DOHH2 (cell line): ENCODE measurements around the gene FCRL2.

ENCODE experiments used
- H3F3A ChIP-seq: fragments of 200-600 bp; sonication (generic), shearing (Covaris generic); 2 replicates; pipeline ENCODE4 v1.6.0; 2016; ENCODE audit warnings: antibody characterized with exemption, mild to moderate bottlenecking; ENCODE audit not compliant: control insufficient read depth, insufficient read depth
- H3K27ac ChIP-seq: fragments of 200-600 bp; sonication (generic); 2 replicates; pipeline ENCODE4 v1.5.1; 2014; ENCODE audit warnings: low read depth, mild to moderate bottlenecking, low read length, moderate library complexity
- H3K27me3 ChIP-seq: fragments of 200-600 bp; sonication (generic); 2 replicates; pipeline ENCODE4 v1.6.1; 2014; ENCODE audit warnings: mild to moderate bottlenecking, low read length, mixed read lengths; ENCODE audit not compliant: control insufficient read depth
- H3K36me3 ChIP-seq: fragments of 200-600 bp; sonication (generic); 2 replicates; pipeline ENCODE4 v1.6.1; 2014; ENCODE audit warnings: mild to moderate bottlenecking, low read length, moderate library complexity, mixed read lengths; ENCODE audit not compliant: control insufficient read depth
- H3K4me1 ChIP-seq: fragments of 200-600 bp; sonication (generic); 2 replicates; pipeline ENCODE4 v1.6.1; 2014; ENCODE audit warnings: mild to moderate bottlenecking, low read length, mixed read lengths; ENCODE audit not compliant: control insufficient read depth
- H3K4me2 ChIP-seq: fragments of 200-600 bp; sonication (generic); 2 replicates; pipeline ENCODE4 v1.6.0; 2014; ENCODE audit warnings: mild to moderate bottlenecking, low read length, moderate library complexity
- H3K4me3 ChIP-seq: fragments of 200-600 bp; sonication (generic); 2 replicates; pipeline ENCODE4 v1.5.1; 2014; ENCODE audit warnings: mild to moderate bottlenecking, low read length, mixed read lengths
- H3K79me2 ChIP-seq: fragments of 200-600 bp; sonication (generic); 2 replicates; pipeline ENCODE4 v1.6.1; 2014; ENCODE audit warnings: mild to moderate bottlenecking, low read length, mixed read lengths; ENCODE audit not compliant: control insufficient read depth
- H3K9me2 ChIP-seq: fragments of 200-600 bp; sonication (generic); replicated peaks from 2 replicates; pipeline ENCODE4 v1.6.1; 2014; ENCODE audit warnings: mild to moderate bottlenecking, low read length, mixed read lengths; ENCODE audit not compliant: control insufficient read depth
- H3K9me3 ChIP-seq: fragments of 200-600 bp; sonication (generic); 2 replicates; pipeline ENCODE4 v1.6.1; 2014; ENCODE audit warnings: antibody characterized with exemption, low read length, mixed read lengths; ENCODE audit not compliant: control insufficient read depth, insufficient read depth
- H4K20me1 ChIP-seq: fragments of 200-600 bp; sonication (generic); 2 replicates; pipeline ENCODE4 v1.6.0; 2014; ENCODE audit warnings: low read depth, mild to moderate bottlenecking, antibody characterized with exemption, low read length, moderate library complexity; ENCODE audit not compliant: control insufficient read depth, insufficient read depth
- CTCF ChIP-seq: fragments of 200-600 bp; sonication (generic); IDR thresholded peaks from one replicate; pipeline ENCODE4 v1.5.1; 2014; ENCODE audit warnings: antibody characterized with exemption, mild to moderate bottlenecking, low read depth, low read length; ENCODE audit not compliant: poor library complexity, severe bottlenecking
- EZH2phosphoT487 ChIP-seq: fragments of 200-600 bp; sonication (generic); IDR thresholded peaks from 2 replicates; pipeline ENCODE4 v1.6.1; 2017; ENCODE audit warnings: borderline replicate concordance, mild to moderate bottlenecking, antibody characterized with exemption, low read length, moderate library complexity, mixed read lengths

Gene FCRL2

GRCh38 chr1:157819215-157819614, 42.3 kb upstream of the FCRL2 start:
- Histone ChIP-seq H4K20me1 (no peaks in the 10 kb centered on the region), H3K4me2 (peak overlapping the region; percentile 78), H3F3A (peaks cover 46% of the 10 kb centered on the region), H3K79me2 (peaks cover 38% of the 10 kb centered on the region), H3K27ac (peak overlapping the region; percentile 80), H3K9me3 (peaks cover 2% of the 10 kb centered on the region; the same call in 1 of the 2 replicates), H3K36me3 (peaks cover 9% of the 10 kb centered on the region; the same call in 1 of the 2 replicates), H3K4me1 (peaks cover 96% of the 10 kb centered on the region), H3K27me3 (no peaks in the 10 kb centered on the region), H3K9me2 (no peaks in the 10 kb centered on the region), H3K4me3 (peak overlapping the region; percentile 76)
- TF ChIP-seq EZH2phosphoT487 (no peak), CTCF (no peak)

GRCh38 chr1:157813269-157813668, 36.3 kb upstream of the FCRL2 start:
- Histone ChIP-seq H3K4me3 (no peak overlapping the region), H3K9me2 (no peaks in the 10 kb centered on the region), H4K20me1 (no peaks in the 10 kb centered on the region), H3K79me2 (peaks cover 66% of the 10 kb centered on the region), H3K9me3 (peaks cover 33% of the 10 kb centered on the region), H3K36me3 (peaks cover 36% of the 10 kb centered on the region), H3K27ac (no peak overlapping the region), H3K27me3 (no peaks in the 10 kb centered on the region), H3F3A (peaks cover 29% of the 10 kb centered on the region), H3K4me1 (peaks cover 95% of the 10 kb centered on the region), H3K4me2 (no peak overlapping the region)
- TF ChIP-seq EZH2phosphoT487: no peak
- no peak for TF ChIP-seq CTCF

GRCh38 chr1:157806431-157807149, 29.7 kb upstream of the FCRL2 start:
- TF ChIP-seq CTCF (no peak), EZH2phosphoT487 (no peak)
- H3K27ac ChIP-seq: peak overlapping the region; percentile 94
- H3K36me3 ChIP-seq: peaks cover 29% of the 10 kb centered on the region
- H3F3A ChIP-seq: peaks cover 30% of the 10 kb centered on the region
- peaks cover 5% of the 10 kb centered on the region; the same call in 1 of the 2 replicates for H3K9me3 ChIP-seq
- no peaks in the 10 kb centered on the region for H3K27me3 ChIP-seq
- no peaks in the 10 kb centered on the region for H4K20me1 ChIP-seq
- H3K4me2 ChIP-seq: peak overlapping the region; percentile 96
- H3K79me2 ChIP-seq: peaks cover 16% of the 10 kb centered on the region
- H3K4me1 ChIP-seq: peaks cover 98% of the 10 kb centered on the region
- no peaks in the 10 kb centered on the region for H3K9me2 ChIP-seq
- peak overlapping the region; percentile 69 for H3K4me3 ChIP-seq
